Stimulated activated CD4-positive, alpha-beta T cell treated with anti-CD3 and anti-CD28 coated beads, Interleukin-4, amount 100 ng/mL, for 24 hours (primary cell): ENCODE measurements around the gene NPTXR.
"Not testable (repeated sequence)": the region's sequence is repeated elsewhere in the genome, so short reads cannot be mapped to it uniquely, and the experiment has no call there.

Experiments used
- DNase-seq: peaks from one replicate; pipeline ENCODE4 v3.0.0-alpha.2; 2020

The NPTXR gene

DNA sequence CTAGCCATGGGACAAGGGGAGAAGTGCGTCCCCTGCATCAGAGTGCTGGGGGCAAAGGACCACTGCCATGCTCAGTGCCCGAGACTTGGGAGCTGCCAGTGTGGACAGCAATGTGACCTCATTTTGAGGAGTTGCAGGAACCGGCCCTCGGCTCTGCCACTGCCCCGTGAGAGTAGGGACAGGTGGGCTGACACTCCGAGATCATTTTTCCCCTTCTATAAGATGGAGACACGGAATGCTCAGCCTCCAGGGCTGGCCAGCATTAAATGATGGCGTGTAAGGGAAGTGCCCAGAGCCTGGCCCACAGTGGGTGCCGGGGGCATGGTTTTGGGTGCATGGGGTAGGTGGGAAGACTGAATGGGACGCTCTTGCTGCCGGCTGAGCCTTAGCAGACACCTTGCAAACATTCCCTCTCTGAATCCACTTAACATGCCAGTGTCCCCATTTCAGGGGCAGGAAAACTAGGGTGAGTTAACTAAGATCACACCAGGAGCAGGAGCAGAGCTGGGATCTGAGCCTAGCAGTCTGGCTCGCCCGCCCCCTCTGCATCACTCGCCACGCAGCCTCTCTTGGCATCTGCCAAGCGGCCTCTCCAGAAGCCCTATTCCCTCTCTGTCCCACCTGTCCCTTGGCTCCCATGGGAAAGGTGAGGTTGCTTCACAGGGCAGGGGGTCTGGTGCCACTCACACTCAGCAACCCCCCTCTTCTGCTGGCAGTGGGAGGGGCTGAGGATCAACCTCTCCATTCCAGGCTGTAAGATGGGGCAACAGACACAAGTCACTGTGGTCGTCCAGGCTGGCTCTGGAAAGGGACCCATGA, 13.6 kb downstream of the NPTXR start:
- no peak for DNase-seq

DNA sequence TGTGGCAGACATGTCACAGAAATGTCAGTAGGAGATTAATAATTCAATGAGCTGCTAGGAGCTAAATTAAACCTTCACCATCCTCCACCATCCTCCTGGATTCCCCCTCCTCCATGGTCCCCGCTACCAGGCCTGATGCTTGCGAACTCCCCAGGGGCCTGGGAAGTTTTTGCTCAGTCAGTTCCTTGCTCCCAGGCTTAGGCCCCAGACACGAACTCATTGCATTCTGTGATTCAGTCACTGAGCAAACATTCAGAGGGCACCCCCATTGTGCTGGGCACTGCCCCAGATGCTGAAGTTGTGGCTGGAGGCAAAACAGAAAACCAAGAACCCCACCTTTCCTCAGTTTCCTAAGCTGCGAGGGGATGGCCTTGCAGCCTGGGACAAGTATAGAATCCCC, 14.3 kb downstream of the NPTXR start:
- no peak for DNase-seq

DNA sequence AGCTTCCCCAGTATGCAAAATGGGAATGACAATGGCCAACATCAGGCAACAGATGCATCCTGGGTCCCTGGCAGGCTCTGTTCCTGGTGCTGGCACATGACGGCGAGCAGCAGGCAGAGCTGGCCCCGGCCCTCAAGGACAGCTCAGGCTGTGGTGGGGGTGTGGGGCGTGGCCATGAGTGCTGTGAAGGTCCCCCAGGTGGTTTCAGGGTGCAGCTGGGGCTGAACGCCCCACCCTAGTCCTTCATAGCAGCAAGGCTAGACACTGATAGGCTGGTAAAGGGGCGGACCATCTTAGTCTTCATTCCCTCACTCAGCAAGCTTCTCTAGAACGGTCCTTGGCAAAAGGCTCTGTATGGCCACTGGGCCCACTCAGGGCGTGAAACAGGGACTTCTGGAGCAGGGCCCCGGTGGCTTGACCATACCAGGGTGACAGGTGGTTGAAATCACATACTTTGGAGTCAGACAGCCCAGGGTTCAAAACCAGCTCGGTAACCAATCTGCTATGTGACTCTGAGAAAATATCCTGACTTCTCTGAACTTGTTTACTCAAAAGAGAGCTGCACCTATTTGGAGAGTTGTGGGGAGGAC, 15.1 kb downstream of the NPTXR start:
- DNase-seq, result no peak

DNA sequence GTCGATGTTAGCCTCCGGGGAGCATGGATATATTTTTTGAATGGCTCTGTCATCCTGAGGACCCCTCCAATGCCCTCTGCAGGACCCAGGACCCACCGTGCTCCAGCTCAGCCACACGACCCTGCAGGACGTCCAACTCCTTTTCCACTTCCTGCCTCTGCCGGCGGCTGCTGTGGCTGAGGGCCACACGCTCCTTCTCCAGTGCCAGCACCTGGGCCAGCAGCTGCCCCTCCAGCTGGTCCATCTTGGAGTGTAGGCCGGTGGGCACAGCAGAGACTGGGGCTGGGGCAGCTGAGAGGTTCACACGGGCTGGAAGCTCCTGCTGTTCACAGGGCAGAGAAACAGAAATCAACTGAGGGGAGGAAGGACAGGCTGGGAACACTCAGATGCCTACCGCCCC, 15.6 kb downstream of the NPTXR start:
- DNase-seq, result no peak

DNA sequence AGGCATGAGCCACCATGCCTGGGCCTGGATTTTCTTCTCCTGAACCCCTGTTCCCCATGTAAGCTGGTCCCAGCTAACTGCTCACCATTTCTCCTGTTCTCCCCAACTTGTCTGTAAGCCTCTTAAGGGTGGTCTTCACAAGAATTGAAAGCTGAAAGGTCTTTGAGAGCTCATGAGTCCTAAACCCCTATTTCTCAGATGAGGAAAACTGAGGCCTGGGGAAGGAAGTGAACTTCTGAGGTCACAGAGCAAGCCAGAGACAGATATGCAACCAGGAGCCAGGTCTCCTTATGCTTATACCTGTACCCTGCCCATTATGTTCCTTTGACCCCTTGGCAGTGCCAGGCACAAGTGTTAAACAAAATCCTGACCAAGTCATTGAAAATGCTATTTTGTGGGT, 16.3 kb downstream of the NPTXR start:
- no peak for DNase-seq

DNA sequence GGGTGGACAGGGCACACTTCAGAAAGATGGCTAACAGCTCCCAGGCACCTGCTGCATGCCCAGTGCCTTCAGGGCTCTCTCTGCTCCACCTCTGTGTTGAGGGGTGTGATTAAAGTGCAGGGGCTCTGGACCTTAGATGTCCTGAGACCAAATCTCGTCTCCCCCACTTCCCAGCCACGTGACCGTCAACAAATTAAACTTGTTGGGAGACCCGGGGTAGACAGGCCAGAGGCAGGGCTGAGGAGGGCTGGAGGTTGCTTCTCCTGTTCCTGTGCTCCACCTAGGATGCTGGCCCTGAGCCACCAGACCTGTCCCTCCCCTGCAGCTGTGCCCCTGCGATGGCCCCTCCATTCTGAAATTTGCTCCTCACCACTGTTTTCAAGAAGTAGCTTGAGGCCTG, 17.0 kb downstream of the NPTXR start:
- DNase-seq, result no peak

DNA sequence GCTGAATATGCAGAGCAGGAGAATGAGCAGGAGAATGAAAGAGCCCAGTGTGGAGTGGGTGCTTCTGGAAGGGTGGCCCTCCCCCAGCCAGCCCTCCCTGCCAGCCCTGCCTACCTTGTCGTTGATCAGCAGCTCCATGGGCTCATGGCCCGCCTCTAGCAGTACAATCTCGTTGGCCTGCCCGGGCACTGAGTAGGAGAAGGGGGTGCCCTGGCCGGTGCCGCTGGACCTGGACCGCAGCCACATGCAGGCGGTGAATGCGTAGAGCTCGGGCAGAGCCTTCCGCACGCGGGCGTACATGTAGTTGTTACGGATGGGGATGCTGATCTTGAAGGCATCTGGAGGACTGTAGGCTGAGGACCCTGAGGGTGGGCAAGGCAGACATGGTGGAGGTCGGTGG, 17.4 kb downstream of the NPTXR start:
- DNase-seq, result no peak

DNA sequence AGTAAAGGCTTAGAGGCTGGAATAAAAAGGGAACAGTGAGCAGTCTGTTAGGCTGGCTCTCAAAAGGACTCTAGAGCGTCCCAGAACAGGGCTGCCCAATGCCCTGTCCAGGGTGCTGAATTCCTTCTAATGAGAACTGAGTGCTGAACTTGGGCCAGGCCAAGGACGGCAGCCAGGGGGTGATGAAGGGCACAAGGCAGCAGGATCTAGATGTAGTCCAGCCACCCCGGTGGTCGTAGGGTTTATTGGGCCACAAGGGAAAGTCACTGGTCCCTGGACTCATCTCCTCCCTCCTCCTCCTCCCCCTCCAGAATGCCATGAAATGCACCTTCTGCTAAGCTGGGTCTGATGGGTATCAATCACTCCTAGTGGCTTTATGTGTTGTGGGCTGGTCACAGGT, 19.2 kb downstream of the NPTXR start:
- DNase-seq, result peak; percentile 37

DNA sequence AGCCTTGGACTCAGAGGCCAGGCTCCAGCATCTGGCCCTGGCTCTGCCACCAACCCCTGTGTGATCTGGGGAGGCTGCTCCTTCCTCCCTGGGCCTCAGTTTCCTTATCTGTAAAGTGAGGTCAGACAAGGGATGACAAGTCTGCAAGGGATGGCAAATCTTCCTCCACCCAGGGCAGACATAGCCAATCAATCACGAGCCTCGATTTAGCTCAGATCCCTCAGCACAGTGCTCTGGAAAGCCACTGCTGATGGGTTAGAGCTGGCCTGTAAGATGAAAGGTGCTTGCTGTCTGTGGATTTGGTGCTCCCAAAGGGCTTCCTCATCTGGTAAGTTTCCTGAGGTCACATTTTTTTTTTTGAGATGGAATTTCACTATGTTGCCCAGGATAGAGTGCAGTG, 20.2 kb downstream of the NPTXR start:
- DNase-seq, result no peak

DNA sequence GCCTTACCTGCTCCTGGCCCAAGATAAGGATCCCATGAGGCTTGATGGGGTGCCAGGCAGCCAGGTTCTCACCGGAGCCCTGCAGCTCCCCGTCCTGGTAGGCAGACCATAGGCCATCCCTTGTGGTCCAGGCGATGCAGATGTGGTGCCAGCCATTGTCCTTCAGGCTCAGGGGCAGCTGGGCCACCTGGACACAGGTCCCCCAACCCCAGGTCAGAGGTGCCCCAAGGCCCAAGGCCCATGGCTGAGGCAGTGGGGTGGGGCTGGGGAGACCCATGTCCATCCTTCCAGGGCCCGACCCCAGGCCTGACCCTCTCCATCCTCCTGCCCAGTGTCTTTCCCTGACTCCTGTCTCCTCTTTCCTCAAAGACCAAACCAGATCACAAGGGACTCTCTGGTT, 20.8 kb downstream of the NPTXR start:
- no peak for DNase-seq

DNA sequence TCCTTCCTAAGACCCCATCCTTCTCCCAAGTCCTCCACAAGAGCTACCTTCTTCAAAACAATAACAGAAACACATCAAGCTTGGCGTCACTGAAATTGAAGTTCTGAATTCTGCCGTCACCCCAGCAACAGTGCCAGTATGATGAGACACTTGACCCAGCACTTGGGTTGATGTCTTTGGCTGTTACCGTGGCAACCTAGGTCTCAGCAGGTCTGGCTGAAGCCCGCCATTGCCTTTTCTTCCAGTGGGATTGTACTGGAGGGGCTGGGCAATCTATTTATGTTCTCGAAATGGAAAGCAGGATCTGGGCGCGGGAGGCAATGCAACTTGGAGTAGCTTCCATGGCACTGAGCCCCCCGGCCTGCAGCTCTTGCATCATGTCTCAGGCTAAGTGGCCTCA, 23.8 kb downstream of the NPTXR start:
- DNase-seq, result no peak

DNA sequence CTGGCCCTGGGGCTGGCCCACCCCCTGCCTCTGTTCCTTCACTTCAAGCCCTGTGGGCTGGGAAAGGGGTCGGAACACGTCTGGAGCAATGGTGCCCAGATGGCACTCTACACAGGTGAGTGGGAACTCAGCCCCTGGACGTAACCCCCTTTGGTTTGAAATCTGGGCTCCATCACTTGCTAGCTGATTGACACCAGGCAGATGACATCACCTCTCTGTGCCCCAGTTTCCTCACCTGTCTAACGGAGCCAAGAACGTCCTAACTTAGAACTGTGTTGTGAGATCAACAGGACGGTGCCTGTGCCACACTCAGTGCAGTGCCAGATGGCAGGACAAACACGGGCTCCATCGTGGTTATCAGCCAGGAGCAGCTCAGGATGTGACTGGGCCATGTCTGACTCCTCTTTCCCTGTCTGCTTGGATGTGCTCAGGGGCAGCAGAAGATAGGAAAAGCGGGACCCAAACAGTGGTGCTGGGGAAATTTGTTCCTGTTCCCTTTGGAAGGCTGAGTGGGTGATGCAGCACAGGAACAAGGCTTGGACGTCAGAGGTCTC, 24.4 kb downstream of the NPTXR start:
- no peak for DNase-seq

DNA sequence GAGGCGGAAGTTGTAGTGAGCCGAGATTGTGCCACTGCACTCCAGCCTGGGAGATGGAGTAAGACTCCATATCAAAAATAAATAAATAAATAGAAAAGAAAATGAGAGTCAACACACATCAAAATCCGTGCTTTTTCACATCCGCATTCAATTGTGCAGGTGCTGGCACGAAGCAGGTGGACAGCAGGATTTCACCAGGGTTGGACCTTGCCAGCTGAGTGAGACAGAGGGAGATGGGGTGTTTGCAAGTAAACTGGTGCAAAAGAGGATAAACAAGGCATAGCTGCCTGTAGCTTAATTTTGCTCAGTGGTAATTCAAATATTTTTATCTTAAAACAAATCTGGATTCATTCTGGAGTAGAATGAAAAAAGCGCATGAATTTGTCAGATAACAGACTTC, 26.6 kb downstream of the NPTXR start:
- DNase-seq, result no peak

DNA sequence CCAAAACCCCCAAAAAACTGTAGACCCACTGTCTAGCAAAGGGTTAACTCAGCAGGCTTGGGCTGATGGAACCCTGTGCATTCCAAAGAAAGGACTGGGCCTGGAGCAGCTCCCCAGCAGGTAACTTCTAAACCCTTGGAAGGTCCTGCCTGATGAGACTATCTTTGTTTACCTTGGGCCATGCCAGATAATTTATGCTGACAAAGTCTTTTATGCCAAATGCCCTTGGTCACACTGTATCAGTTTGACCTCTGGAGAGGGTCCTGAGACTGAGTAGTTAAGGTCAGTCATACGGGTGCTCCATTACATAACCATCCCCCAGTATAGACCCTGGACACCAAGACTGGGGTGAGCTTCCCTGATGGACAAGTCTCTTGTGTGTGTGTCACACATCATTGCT, 28.0 kb downstream of the NPTXR start:
- DNase-seq, result no peak

DNA sequence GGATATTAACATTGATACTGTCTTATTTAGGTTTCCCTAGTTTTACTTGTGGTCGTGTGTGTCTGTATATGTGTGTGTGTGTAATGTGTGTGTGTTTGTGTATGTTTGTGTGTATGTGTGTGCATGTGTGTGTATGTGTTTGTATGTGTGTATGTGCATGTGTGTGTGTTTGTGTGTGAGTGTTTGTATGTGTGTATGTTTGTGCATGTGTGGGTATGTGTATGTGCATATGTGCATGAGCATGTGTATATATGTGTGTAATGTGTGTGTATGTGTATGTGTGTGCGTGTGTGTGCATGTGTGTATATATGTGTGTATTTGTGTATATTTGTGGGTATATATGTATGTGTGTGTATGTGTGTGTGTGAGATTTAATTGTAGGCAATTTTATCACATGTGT, 32.6 kb downstream of the NPTXR start:
- no peak for DNase-seq

DNA sequence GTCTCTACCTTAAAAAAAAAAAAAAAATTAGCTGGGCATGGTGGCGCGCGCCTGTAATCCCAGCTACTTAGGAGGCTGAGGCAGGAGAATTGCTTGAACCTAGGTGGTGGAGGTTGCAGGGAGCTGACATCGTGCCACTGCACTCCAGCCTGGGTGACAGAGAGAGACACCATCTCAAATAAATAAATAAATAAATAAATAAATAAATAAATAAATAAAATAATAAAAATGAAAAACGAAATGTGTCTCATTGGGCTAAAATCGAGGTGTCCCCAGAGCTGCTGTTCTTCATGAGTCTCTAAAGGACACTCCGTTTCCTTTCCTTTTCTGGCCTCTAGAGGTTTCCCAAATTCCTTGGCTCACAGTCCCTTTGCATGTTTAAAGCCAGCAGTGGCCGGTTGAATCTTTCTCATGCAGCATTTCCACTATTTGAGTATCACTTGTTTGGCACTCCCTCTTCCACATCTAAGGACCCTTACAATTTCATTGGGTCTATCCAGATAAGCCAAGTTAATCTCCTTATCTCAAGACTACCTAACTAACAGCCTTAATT, 38.7 kb downstream of the NPTXR start:
- DNase-seq, result not testable (repeated sequence)

DNA sequence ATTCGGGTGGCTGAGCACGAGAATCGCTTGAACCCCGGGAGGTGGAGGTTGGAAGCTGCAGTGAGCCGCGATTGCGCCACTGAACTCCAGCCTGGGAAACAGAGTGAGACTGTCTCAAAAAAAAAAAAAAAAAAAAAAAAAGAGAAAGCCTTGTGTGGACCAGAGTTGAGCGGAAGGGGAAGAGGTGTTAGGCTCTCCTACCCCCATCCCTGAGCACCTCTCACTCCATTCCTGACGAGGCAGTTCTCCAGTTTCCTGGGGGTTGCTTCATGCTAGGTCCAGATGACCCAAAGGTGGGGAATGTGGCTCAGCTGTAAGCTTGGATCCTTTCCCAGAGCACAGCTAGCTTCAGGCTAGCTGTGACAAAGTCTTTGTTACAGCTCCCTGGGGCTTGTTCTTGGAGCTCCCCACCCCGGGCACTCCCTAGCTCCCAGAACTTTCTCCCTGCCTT, 41.1 kb downstream of the NPTXR start:
- DNase-seq, result no peak

DNA sequence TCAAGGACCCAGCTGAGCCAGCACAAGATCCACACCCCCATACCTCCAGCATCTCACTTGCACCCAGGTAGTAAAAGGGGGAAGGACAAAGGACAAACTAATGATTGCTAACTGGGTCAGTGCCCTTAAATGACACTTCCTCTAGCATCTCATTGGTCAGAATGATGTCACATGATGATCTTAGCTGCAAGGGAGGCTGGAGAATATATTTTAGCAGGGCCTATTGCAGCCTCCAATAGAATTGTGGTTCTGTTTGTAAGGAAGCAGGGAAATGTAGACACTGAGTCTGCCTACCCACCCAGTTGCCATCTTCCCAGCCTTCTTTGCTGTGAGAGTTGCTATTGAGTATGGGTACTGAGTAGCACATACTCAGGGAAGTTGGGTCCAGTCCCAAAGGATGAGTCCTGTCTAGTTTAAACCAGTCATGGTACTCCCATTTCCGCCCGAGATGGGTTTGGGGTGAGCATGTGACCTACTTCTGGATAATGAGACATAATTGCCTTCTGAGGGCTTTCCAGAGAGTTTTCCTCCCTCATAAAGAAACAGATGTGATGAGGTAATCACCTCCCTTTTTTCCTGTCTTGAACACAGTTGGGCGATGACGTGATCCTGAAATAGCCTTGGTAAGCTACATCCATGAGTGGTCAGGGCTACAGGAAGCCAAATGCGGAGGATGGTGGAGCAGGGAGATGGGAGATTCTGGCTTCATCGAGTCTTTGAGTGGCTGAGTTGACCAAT, 44.4 kb downstream of the NPTXR start:
- DNase-seq, result no peak

DNA sequence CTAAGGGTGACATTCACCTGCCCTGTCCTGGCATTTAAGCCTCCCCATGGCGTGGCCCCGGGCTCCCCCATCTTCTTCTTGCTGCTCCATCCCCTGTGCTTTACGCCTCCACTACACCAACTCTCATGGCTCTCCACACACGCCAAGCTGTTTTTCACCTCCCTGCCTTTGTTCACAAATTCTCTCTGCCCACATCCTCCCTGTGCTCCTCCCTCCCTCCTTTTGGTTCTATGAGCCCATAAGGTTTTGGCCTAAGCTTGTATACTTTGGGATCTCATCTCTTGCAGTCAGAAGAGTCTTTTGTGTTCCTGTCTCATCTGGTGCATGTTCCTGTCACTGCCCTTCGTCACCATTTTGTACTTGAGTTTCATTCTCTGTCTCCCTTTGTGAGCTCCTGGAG, 45.3 kb downstream of the NPTXR start:
- DNase-seq, result no peak

DNA sequence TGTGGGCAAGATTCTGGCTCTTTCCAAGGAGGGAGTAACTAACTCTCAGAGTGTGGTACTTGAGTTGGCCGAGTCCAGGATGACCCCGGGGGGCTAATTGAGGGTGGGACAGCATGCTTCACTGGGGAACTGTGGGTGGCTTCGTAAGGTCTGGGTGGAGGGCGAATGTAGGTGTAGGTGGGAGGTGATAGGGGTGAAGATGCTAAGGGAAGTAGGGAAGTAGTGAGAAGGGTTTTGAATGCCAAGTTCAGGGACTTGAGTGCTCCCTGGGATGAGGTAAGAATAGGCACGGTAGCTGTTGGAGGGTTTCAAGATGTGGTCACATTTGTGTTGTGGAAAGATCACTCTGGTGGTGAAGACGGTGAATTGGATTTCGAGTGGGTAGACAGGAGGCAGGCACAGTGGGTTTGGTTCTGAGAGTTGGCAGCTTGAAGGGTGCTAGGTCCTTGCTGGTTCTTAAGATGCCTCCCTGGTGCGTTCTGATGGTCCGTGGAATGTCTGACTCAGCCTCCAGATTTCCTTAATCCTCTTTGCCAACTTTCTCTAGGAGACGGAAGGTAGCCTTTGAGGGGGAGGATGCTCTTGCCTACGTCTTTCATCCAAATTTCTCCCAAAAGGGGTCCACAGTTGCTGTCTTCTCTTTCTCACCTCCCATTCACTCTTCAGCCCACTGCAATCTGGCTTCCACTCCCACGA, 47.4 kb downstream of the NPTXR start:
- no peak for DNase-seq

DNA sequence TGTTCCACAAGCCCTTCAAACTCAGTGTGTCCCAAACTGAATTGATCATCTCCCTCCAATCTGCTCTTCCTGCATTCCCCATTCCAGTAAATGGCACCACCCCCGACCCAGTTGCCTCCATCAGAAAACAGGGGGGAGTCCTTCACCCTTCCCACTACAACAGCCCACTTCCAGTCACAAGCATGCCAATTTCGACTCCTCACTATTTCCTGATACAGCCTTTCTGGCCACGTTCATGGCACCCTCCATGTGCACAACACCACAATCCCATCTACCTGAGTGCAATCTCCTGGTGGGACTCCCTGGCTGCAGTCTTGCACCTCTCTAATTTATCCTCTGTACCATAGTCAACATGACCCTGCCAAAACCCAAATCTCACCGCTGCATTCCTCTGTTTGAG, 48.3 kb downstream of the NPTXR start:
- no peak for DNase-seq

DNA sequence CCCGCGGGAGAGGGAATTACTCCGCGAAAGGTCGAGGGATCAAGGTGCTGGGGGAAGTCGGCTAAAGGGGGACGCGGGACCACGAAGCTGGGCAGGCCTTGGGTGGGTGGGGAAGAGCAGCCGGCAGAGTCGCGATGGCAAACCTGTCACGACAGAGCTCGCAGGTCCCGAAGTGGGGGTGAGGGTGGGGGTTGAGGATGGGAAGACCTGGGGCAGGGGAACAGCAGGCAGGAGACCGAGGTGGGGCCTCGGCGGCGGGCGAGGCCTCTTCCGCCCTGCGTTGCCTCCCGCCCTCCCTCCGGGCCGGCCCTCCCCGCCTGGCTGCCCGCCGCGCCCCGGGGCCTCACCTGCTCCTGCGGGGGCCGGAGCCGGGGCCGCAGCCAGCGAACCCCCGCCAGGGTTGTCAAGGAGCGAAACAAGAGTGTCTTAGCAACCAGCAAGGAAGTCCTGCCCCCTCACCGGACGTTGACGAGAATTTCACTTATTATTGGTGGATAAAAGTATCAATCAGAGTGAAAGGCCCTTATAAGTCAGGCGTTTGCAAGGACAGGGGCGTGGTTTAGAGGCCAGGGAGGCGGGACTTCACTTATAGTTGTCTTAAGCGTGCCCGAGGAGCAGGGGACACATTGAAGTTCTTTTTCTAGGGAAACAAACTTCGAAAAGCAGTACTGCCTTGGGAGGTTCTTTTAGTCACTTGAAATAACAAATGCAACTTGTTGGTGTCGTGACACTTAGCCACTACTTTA, 49.9 kb downstream of the NPTXR start, which contains the start of gene DNAL4:
Gene DNAL4 (minus strand): TSS at position 423 of the 746 bp plus-strand sequence. CDS start 11,412 bp downstream, outside the sequence.
- peak; percentile 95 for DNase-seq
